Activated CD4-positive, alpha-beta T cell treated with anti-CD3 and anti-CD28 coated beads for 36 hours (primary cell): ENCODE measurements around the gene PTX4. TPM values are rescaled to one million over a fixed set of nuclear protein-coding genes. Genes with fewer than 3 reads are reported as not detected.
A peak's percentile ranks its signal among the peaks of the same experiment; 100 is the strongest.
"Not testable (repeated sequence)": the region's sequence is repeated elsewhere in the genome, so short reads cannot be mapped to it uniquely, and the experiment has no call there.

ENCODE experiments used
- ATAC-seq: fragments of 200-7000 bp; cut with Tn5 transposase; one replicate; pipeline ENCODE4 v1.10.0; 2021; ENCODE audit warnings: mild to moderate bottlenecking, moderate library complexity
- CTCF ChIA-PET: fragments of 350-600 bp; sonication (Branson Sonifier 250); formaldehyde crosslinking; loops from one replicate; lab custom pipeline; 2021; ENCODE audit warnings: antibody characterized with exemption; lab: Charles Lee
- POLR2A ChIA-PET: fragments of 350-600 bp; sonication (Branson Sonifier 250); formaldehyde crosslinking; loops from one replicate; lab custom pipeline; 2021; ENCODE audit warnings: antibody characterized with exemption, inconsistent platforms; lab: Charles Lee
- DNase-seq: peaks from one replicate; pipeline ENCODE4 v3.0.0-alpha.2; 2020
- H3K27ac Mint-ChIP-seq: one replicate; pipeline ENCODE4 v1.8.0; 2021; ENCODE audit warnings: mixed read lengths
- H3K27me3 Mint-ChIP-seq: one replicate; pipeline ENCODE4 v1.8.0; 2021; ENCODE audit warnings: mixed read lengths
- H3K36me3 Mint-ChIP-seq: one replicate; pipeline ENCODE4 v1.8.0; 2021; ENCODE audit warnings: low read depth, mixed read lengths
- H3K4me1 Mint-ChIP-seq: one replicate; pipeline ENCODE4 v1.8.0; 2021; ENCODE audit warnings: mixed read lengths
- H3K4me3 Mint-ChIP-seq: one replicate; pipeline ENCODE4 v1.8.0; 2021; ENCODE audit warnings: mild to moderate bottlenecking, moderate library complexity, mixed read lengths
- H3K9me3 Mint-ChIP-seq: one replicate; pipeline ENCODE4 v1.8.0; 2021; ENCODE audit warnings: low read depth, mixed read lengths
- intact Hi-C, 2 experiments: fragments of 100-400 bp; cut with DNase I in 1 of 2; cut with micrococcal nuclease in 1 of 2; formaldehyde crosslinking; loops; one replicate each; pipeline versions ENCODE4 v1.14.2 to v1.15.1; 2022 to 2024; cut with DNase I, micrococcal nuclease
- total RNA-seq, 2 experiments: library from RNA; stranded (reverse); gene quantifications; one replicate each; pipeline ENCODE4 v1.2.3, GENCODE V29; 2021

Gene PTX4
- total RNA-seq, 2 experiments from 2014 or later: not detected

GRCh38 chr16:1474796-1475551, 13.8 kb downstream of the PTX4 start, which contains the start of gene CLCN7:
CLCN7 (minus strand) TSS chr16:1475028; CDS start chr16:1474974, 54 bp downstream.
- CTCF ChIA-PET: no interaction called here
- Mint-ChIP-seq H3K27me3 (no peaks in the 10 kb centered on the region), H3K4me3 (peak within 1 kb of the TSS; percentile 73), H3K9me3 (no peaks in the 10 kb centered on the region), H3K4me1 (peaks cover 22% of the 10 kb centered on the region), H3K36me3 (no peaks in the 10 kb centered on the region), H3K27ac (peak within 1 kb of the TSS; percentile 81)
- DNase-seq (peak; percentile 95), ATAC-seq (peak; percentile 91)
- POLR2A ChIA-PET: no interaction called here
- intact Hi-C loops: loop anchor here (1.0 to 2.0 kb wide), 12 partner anchors 18 to 351 kb away; partner anchors contain the start of genes TELO2 (in 2 of the 2), UQCC4 (in 2 of the 2), CRAMP1 (in 1 of the 2) and GNPTG (in 1 of the 2)

- intact Hi-C loops: loop anchor here (1.0 to 2.0 kb wide), 5 partner anchors 19 to 204 kb away; partner anchors contain the start of genes CRAMP1 (in 1 of the 2), GNPTG (in 1 of the 2), IFT140 (in 1 of the 2) and JPT2 (in 1 of the 2)
- Mint-ChIP-seq H3K36me3 (no peaks in the 10 kb centered on the region), H3K9me3 (no peaks in the 10 kb centered on the region), H3K27ac (no peak overlapping the region), H3K4me1 (peaks cover 25% of the 10 kb centered on the region), H3K27me3 (no peaks in the 10 kb centered on the region), H3K4me3 (peak overlapping the region; percentile 73)
- ChIA-PET POLR2A (no interaction called here), CTCF (no interaction called here)
- DNase-seq (no peak), ATAC-seq (no peak)
Observed at GRCh38 chr16:1474082-1474795, 14.5 kb downstream of the PTX4 start.

GRCh38 chr16:1472974-1473373, 15.8 kb downstream of the PTX4 start:
- DNase-seq (no peak), ATAC-seq (no peak)
- H3K36me3 Mint-ChIP-seq: no peaks in the 10 kb centered on the region
- intact Hi-C loops: no loop called here
- no peak overlapping the region for H3K27ac Mint-ChIP-seq
- peak overlapping the region; percentile 17 for H3K4me3 Mint-ChIP-seq
- H3K4me1 Mint-ChIP-seq: peaks cover 25% of the 10 kb centered on the region
- ChIA-PET POLR2A (no interaction called here), CTCF (interaction anchor here (0.6 kb wide), 1 partner anchor 25 kb away, joined by 3 read pairs; no protein-coding TSS in a partner anchor)
- no peaks in the 10 kb centered on the region for H3K9me3 Mint-ChIP-seq
- H3K27me3 Mint-ChIP-seq: no peaks in the 10 kb centered on the region

GRCh38 chr16:1471569-1472194, 17.1 kb downstream of the PTX4 start:
- Mint-ChIP-seq H3K9me3 (no peaks in the 10 kb centered on the region), H3K36me3 (no peaks in the 10 kb centered on the region), H3K27ac (no peak overlapping the region), H3K27me3 (no peaks in the 10 kb centered on the region), H3K4me1 (peaks cover 25% of the 10 kb centered on the region), H3K4me3 (no peak overlapping the region)
- ChIA-PET POLR2A (interaction anchor here (0.5 kb wide), 1 partner anchor 9 kb away, joined by 3 read pairs; no protein-coding TSS in a partner anchor), CTCF (interaction anchor here (0.6 kb wide), 1 partner anchor 23 kb away, joined by 4 read pairs; no protein-coding TSS in a partner anchor)
- DNase-seq (no peak), ATAC-seq (no peak)
- intact Hi-C loops: no loop called here

GRCh38 chr16:1470481-1471251, 18.1 kb downstream of the PTX4 start:
- Mint-ChIP-seq H3K4me1 (peaks cover 21% of the 10 kb centered on the region), H3K9me3 (no peaks in the 10 kb centered on the region), H3K27me3 (no peaks in the 10 kb centered on the region), H3K27ac (no peak overlapping the region), H3K36me3 (no peaks in the 10 kb centered on the region), H3K4me3 (no peak overlapping the region)
- ChIA-PET CTCF (no interaction called here), POLR2A (interaction anchor here (0.6 kb wide), 1 partner anchor 48 kb away, joined by 3 read pairs; no protein-coding TSS in a partner anchor)
- ATAC-seq: no peak
- intact Hi-C loops: no loop called here
- no peak for DNase-seq

- peaks cover 21% of the 10 kb centered on the region for H3K4me1 Mint-ChIP-seq
- DNase-seq (no peak), ATAC-seq (no peak)
- CTCF ChIA-PET: no interaction called here
- no peak overlapping the region for H3K4me3 Mint-ChIP-seq
- H3K27ac Mint-ChIP-seq: peak overlapping the region; percentile 59
- POLR2A ChIA-PET: no interaction called here
- H3K9me3 Mint-ChIP-seq: no peaks in the 10 kb centered on the region
- no peaks in the 10 kb centered on the region for H3K27me3 Mint-ChIP-seq
- intact Hi-C loops: no loop called here
- H3K36me3 Mint-ChIP-seq: no peaks in the 10 kb centered on the region
Observed at GRCh38 chr16:1469693-1470201, 19.0 kb downstream of the PTX4 start.

- ATAC-seq, H3K4me3 Mint-ChIP-seq: not testable (repeated sequence)
Observed at GRCh38 chr16:1469141-1469540, 19.6 kb downstream of the PTX4 start.

GRCh38 chr16:1468426-1468810, 20.3 kb downstream of the PTX4 start:
- no peaks in the 10 kb centered on the region for H3K36me3 Mint-ChIP-seq
- ATAC-seq: no peak
- POLR2A ChIA-PET: no interaction called here
- CTCF ChIA-PET: no interaction called here
- intact Hi-C loops: no loop called here
- no peak for DNase-seq
- H3K27me3 Mint-ChIP-seq: no peaks in the 10 kb centered on the region
- H3K4me1 Mint-ChIP-seq: peaks cover 16% of the 10 kb centered on the region
- H3K27ac Mint-ChIP-seq: no peak overlapping the region
- H3K9me3 Mint-ChIP-seq: no peaks in the 10 kb centered on the region
- H3K4me3 Mint-ChIP-seq: no peak overlapping the region

More at GRCh38 chr16:1469141-1469540, 19.6 kb downstream of the PTX4 start:
- CTCF ChIA-PET, H3K9me3 Mint-ChIP-seq, intact Hi-C loops, DNase-seq, H3K27me3 Mint-ChIP-seq, POLR2A ChIA-PET, H3K36me3 Mint-ChIP-seq, H3K27ac Mint-ChIP-seq: not testable (repeated sequence)
- H3K4me1 Mint-ChIP-seq: peaks cover 20% of the 10 kb centered on the region

- Mint-ChIP-seq H3K27ac (no peak overlapping the region), H3K4me1 (peaks cover 9% of the 10 kb centered on the region), H3K36me3 (peaks cover 5% of the 10 kb centered on the region), H3K27me3 (no peaks in the 10 kb centered on the region), H3K9me3 (no peaks in the 10 kb centered on the region), H3K4me3 (no peak overlapping the region)
- ATAC-seq (no peak), DNase-seq (no peak)
- ChIA-PET CTCF (no interaction called here), POLR2A (no interaction called here)
- intact Hi-C loops: no loop called here
Observed at GRCh38 chr16:1466968-1467521, 21.7 kb downstream of the PTX4 start.

GRCh38 chr16:1466054-1466453, 22.7 kb downstream of the PTX4 start:
- ATAC-seq (no peak), DNase-seq (no peak)
- no peaks in the 10 kb centered on the region for H3K27me3 Mint-ChIP-seq
- H3K4me1 Mint-ChIP-seq: peaks cover 6% of the 10 kb centered on the region
- peaks cover 5% of the 10 kb centered on the region for H3K36me3 Mint-ChIP-seq
- no peak overlapping the region for H3K4me3 Mint-ChIP-seq
- H3K9me3 Mint-ChIP-seq: no peaks in the 10 kb centered on the region
- H3K27ac Mint-ChIP-seq: no peak overlapping the region
- POLR2A ChIA-PET: no interaction called here
- CTCF ChIA-PET: interaction anchor here (0.9 kb wide), 1 partner anchor 37 kb away, joined by 3 read pairs; no protein-coding TSS in a partner anchor
- intact Hi-C loops: no loop called here
